H1 (cell line): ENCODE results near the gene SHC1. TPM values are rescaled to one million over a fixed set of nuclear protein-coding genes. Genes with fewer than 3 reads are reported as not detected.

Experiments
- BCL11A ChIP-seq, 2 experiments: IDR thresholded peaks; one replicate each; pipeline ENCODE4 v1.6.1; 2011; ENCODE audit warnings: low read depth in 2 of 2, low read length in 2 of 2, mild to moderate bottlenecking in 2 of 2
- KDM4A ChIP-seq: IDR thresholded peaks from one replicate; pipeline ENCODE4 v1.7.1; 2012; ENCODE audit warnings: low read depth, mild to moderate bottlenecking, moderate library complexity, low read length, inconsistent platforms; ENCODE audit not compliant: severe bottlenecking
- PHF8 ChIP-seq: fragments of 200-600 bp; sonication (generic); conservative IDR thresholded peaks from 2 replicates; pipeline ENCODE4 v1.7.1; 2012; ENCODE audit warnings: low read depth, mild to moderate bottlenecking, inconsistent platforms, low read length, moderate library complexity
- RFX5 ChIP-seq: IDR thresholded peaks from 2 replicates; pipeline ENCODE4 v1.6.1; 2011; ENCODE audit warnings: low read depth, low read length, improper control_type of control experiment, borderline replicate concordance
- SIRT6 ChIP-seq: IDR thresholded peaks from one replicate; pipeline ENCODE4 v1.7.1; 2012; ENCODE audit warnings: low read length, inconsistent platforms
- TAF7 ChIP-seq: optimal IDR thresholded peaks from 2 replicates; pipeline ENCODE3; 2011; ENCODE audit warnings: low read depth, mild to moderate bottlenecking, inconsistent platforms, low read length, moderate library complexity, borderline replicate concordance
- polyA plus RNA-seq, 7 experiments: library from polyadenylated mRNA; depleted of rRNA in 3 of 7; stranded (reverse) in 5 of 7; unstranded in 2 of 7; fragments of >200 nt in 5 of 7; fragments of 200-250 nt in 2 of 7; gene quantifications; 1 replicate in 5 of 7; 2 replicates in 1 of 7; 4 replicates in 1 of 7; pipeline versions ENCODE4 v1.2.1 to v1.2.3, GENCODE V29; 2011 to 2013; ENCODE audit warnings: missing spikeins in 2 of 7, mixed read lengths in 2 of 7
- total RNA-seq: library from RNA; stranded (reverse); fragmentation: NEBNext Ultra II Directional; extraction: Animal tissue kit (Norgen Biotek cat#: 25700); gene quantifications from 2 replicates; pipeline ENCODE4 v1.2.1, GENCODE V29; 2021

Gene SHC1
- total and polyA plus RNA-seq, 2 of the 8 experiments (the other 6 are each of a cell fraction or from before 2014, with no cell fraction given): 177 to 212 TPM

- TF ChIP-seq PHF8 (no peak), KDM4A (no peak), BCL11A (IDR thresholded peaks at IDR 0.05; ENCODE audit: low read depth in 2 of 2, low read length in 2 of 2) (no peak), SIRT6 (no peak), RFX5 (no peak), TAF7 (no peak)
These were observed 39.2 kb upstream of the SHC1 start (continued) for GRCh38 chr1:155009742-155010141.
